Measurements from ENCODE around the gene ABT1. TPM values are rescaled to one million over a fixed set of nuclear protein-coding genes. Genes with fewer than 3 reads are reported as not detected.

The ABT1 gene
- total and polyA plus RNA-seq, 5 donors, result 8.9 to 9.5 (median 9.3) TPM

GRCh38 chr6:26555505-26556262 lies 41.1 kb upstream of the ABT1 start:
- H3K27me3 ChIP-seq (ENCODE audit: control insufficient read depth, insufficient read depth), result no peaks in the 10 kb centered on the region
- no peak for DNase-seq
- H3K27ac ChIP-seq (ENCODE audit: low read length), result no peak overlapping the region
- ATAC-seq, result no peak
- no peak overlapping the region for H3K4me3 ChIP-seq (ENCODE audit: low read length)
- H3K4me1 ChIP-seq (ENCODE audit: control insufficient read depth, insufficient read depth, low read length), result no peaks in the 10 kb centered on the region
- no peaks in the 10 kb centered on the region for H3K9me3 ChIP-seq (ENCODE audit: control insufficient read depth, low read length)
- 43% methylated on average over 19 of the region's 19 CpGs for WGBS
- intact Hi-C loops (cut with DNase I), result loop anchor here in 1 of 4 donors (10.0 kb wide), 1 partner anchor 241 kb away; no protein-coding TSS in a partner anchor

GRCh38 chr6:26556263-26557070 lies 40.3 kb upstream of the ABT1 start:
- no peak overlapping the region for H3K4me3 ChIP-seq (ENCODE audit: low read length)
- no peaks in the 10 kb centered on the region for H3K27me3 ChIP-seq (ENCODE audit: control insufficient read depth, insufficient read depth)
- no peaks in the 10 kb centered on the region for H3K4me1 ChIP-seq (ENCODE audit: control insufficient read depth, insufficient read depth, low read length)
- DNase-seq, result peak in 2 of 3 donors; percentile 70 to 73
- H3K9me3 ChIP-seq (ENCODE audit: control insufficient read depth, low read length), result no peaks in the 10 kb centered on the region
- peak; percentile 14 to 16 for ATAC-seq
- 32% methylated on average over 16 of the region's 16 CpGs for WGBS
- intact Hi-C loops (cut with DNase I), result loop anchor here in 1 of 4 donors (10.0 kb wide), 1 partner anchor 242 kb away; no protein-coding TSS in a partner anchor
- no peak overlapping the region for H3K27ac ChIP-seq (ENCODE audit: low read length)

- WGBS, result 88% methylated on average over 17 of the region's 17 CpGs
- H3K4me3 ChIP-seq (ENCODE audit: low read length), result no peak overlapping the region
- no peaks in the 10 kb centered on the region for H3K27me3 ChIP-seq (ENCODE audit: control insufficient read depth, insufficient read depth)
- no peak for ATAC-seq
- no peaks in the 10 kb centered on the region for H3K4me1 ChIP-seq (ENCODE audit: control insufficient read depth, insufficient read depth, low read length)
- no peak overlapping the region for H3K27ac ChIP-seq (ENCODE audit: low read length)
- intact Hi-C loops (cut with DNase I), result no loop called here
- no peaks in the 10 kb centered on the region for H3K9me3 ChIP-seq (ENCODE audit: control insufficient read depth, low read length)
- DNase-seq, result no peak
Observed at GRCh38 chr6:26561533-26562466, 35.0 kb upstream of the ABT1 start.

- Histone ChIP-seq H3K27ac (ENCODE audit: low read length) (no peak overlapping the region), H3K27me3 (ENCODE audit: control insufficient read depth, insufficient read depth) (no peaks in the 10 kb centered on the region), H3K9me3 (ENCODE audit: control insufficient read depth, low read length) (no peaks in the 10 kb centered on the region), H3K4me1 (ENCODE audit: control insufficient read depth, insufficient read depth, low read length) (no peaks in the 10 kb centered on the region), H3K4me3 (ENCODE audit: low read length) (no peak overlapping the region)
- intact Hi-C loops (cut with DNase I), result no loop called here
- no peak for ATAC-seq
- WGBS, result 70% methylated on average over 6 of the region's 6 CpGs
- no peak for DNase-seq
Observed at GRCh38 chr6:26563488-26563887, 33.3 kb upstream of the ABT1 start.

GRCh38 chr6:26568601-26569432 lies 27.9 kb upstream of the ABT1 start:
- WGBS, result 3% methylated on average over 34 of the region's 34 CpGs
- intact Hi-C loops (cut with DNase I), result no loop called here
- H3K27me3 ChIP-seq (ENCODE audit: control insufficient read depth, insufficient read depth), result no peaks in the 10 kb centered on the region
- H3K4me1 ChIP-seq (ENCODE audit: control insufficient read depth, insufficient read depth, low read length), result no peaks in the 10 kb centered on the region
- no peak overlapping the region for H3K27ac ChIP-seq (ENCODE audit: low read length)
- peak; percentile 81 to 96 (median 93) for DNase-seq
- no peaks in the 10 kb centered on the region for H3K9me3 ChIP-seq (ENCODE audit: control insufficient read depth, low read length)
- H3K4me3 ChIP-seq (ENCODE audit: low read length), result peak overlapping the region; percentile 91
- peak; percentile 83 to 89 for ATAC-seq

- no peaks in the 10 kb centered on the region for H3K4me1 ChIP-seq (ENCODE audit: control insufficient read depth, insufficient read depth, low read length)
- no peak overlapping the region for H3K27ac ChIP-seq (ENCODE audit: low read length)
- no peaks in the 10 kb centered on the region for H3K27me3 ChIP-seq (ENCODE audit: control insufficient read depth, insufficient read depth)
- DNase-seq (no peak), ATAC-seq (no peak)
- 20% methylated on average over 2 of the region's 2 CpGs for WGBS
- H3K4me3 ChIP-seq (ENCODE audit: low read length), result peak overlapping the region; percentile 17
- no peaks in the 10 kb centered on the region for H3K9me3 ChIP-seq (ENCODE audit: control insufficient read depth, low read length)
- intact Hi-C loops (cut with DNase I), result no loop called here
Observed at GRCh38 chr6:26569433-26569764, 27.4 kb upstream of the ABT1 start.

- 82% methylated on average over 21 of the region's 21 CpGs for WGBS
- no peak for DNase-seq
- intact Hi-C loops (cut with DNase I), result loop anchor here in 1 of 4 donors (5.0 kb wide), 1 partner anchor 228 kb away; no protein-coding TSS in a partner anchor
- Histone ChIP-seq H3K27me3 (ENCODE audit: control insufficient read depth, insufficient read depth) (no peaks in the 10 kb centered on the region), H3K27ac (ENCODE audit: low read length) (no peak overlapping the region), H3K4me3 (ENCODE audit: low read length) (no peak overlapping the region), H3K4me1 (ENCODE audit: control insufficient read depth, insufficient read depth, low read length) (no peaks in the 10 kb centered on the region), H3K9me3 (ENCODE audit: control insufficient read depth, low read length) (no peaks in the 10 kb centered on the region)
- no peak for ATAC-seq
Observed at GRCh38 chr6:26570027-26570809, 26.5 kb upstream of the ABT1 start.

GRCh38 chr6:26571592-26572296 lies 25.0 kb upstream of the ABT1 start:
- peak overlapping the region; percentile 56 for H3K27ac ChIP-seq (ENCODE audit: low read length)
- no peaks in the 10 kb centered on the region for H3K9me3 ChIP-seq (ENCODE audit: control insufficient read depth, low read length)
- intact Hi-C loops (cut with DNase I), result loop anchor here in 1 of 4 donors (5.0 kb wide), 1 partner anchor 229 kb away; no protein-coding TSS in a partner anchor
- DNase-seq (peak; percentile 50 to 76 (median 60)), ATAC-seq (peak; percentile 80)
- no peaks in the 10 kb centered on the region for H3K4me1 ChIP-seq (ENCODE audit: control insufficient read depth, insufficient read depth, low read length)
- peak overlapping the region; percentile 68 for H3K4me3 ChIP-seq (ENCODE audit: low read length)
- H3K27me3 ChIP-seq (ENCODE audit: control insufficient read depth, insufficient read depth), result no peaks in the 10 kb centered on the region
- 5% methylated on average over 24 of the region's 24 CpGs for WGBS

- Histone ChIP-seq H3K27me3 (ENCODE audit: control insufficient read depth, insufficient read depth) (no peaks in the 10 kb centered on the region), H3K4me1 (ENCODE audit: control insufficient read depth, insufficient read depth, low read length) (no peaks in the 10 kb centered on the region), H3K4me3 (ENCODE audit: low read length) (no peak overlapping the region), H3K27ac (ENCODE audit: low read length) (no peak overlapping the region), H3K9me3 (ENCODE audit: control insufficient read depth, low read length) (no peaks in the 10 kb centered on the region)
- intact Hi-C loops (cut with DNase I), result no loop called here
- WGBS, result 50% methylated on average over 10 of the region's 10 CpGs
- ATAC-seq, result no peak
- no peak for DNase-seq
Observed at GRCh38 chr6:26575494-26575939, 21.2 kb upstream of the ABT1 start.

Measured in right cardiac atrium (tissue), 5 donors.